ENCODE measurements around the gene SLC7A5.

GRCh38 chr16:87833548-87833947, 35.8 kb downstream of the SLC7A5 start:
- TF ChIP-seq CTCF (IDR thresholded peaks at IDR 0.05) (no peak), POLR2AphosphoS5 (IDR thresholded peaks at IDR 0.05; ENCODE audit: insufficient read depth in 1 of 2, low read depth in 1 of 2) (no peak), POLR2A (IDR thresholded peaks at IDR 0.05) (no peak)
